GM21447 (cell line): ENCODE measurements around the gene CLEC9A.

Experiments used
- ATAC-seq: cut with Tn5 transposase; IDR thresholded peaks from one replicate; pipeline ENCODE4 v1.9.1; 2021; ENCODE audit not compliant: unreplicated experiment

Gene CLEC9A

GRCh38 chr12:10065241-10065640 is 34.8 kb downstream of the CLEC9A start:
- ATAC-seq, result no peak

GRCh38 chr12:10067264-10067663 is 36.8 kb downstream of the CLEC9A start:
- no peak for ATAC-seq

- no peak for ATAC-seq
Observed at GRCh38 chr12:10067942-10068341, 37.5 kb downstream of the CLEC9A start.

GRCh38 chr12:10068644-10069043 is 38.2 kb downstream of the CLEC9A start:
- no peak for ATAC-seq

GRCh38 chr12:10069099-10069498 is 38.6 kb downstream of the CLEC9A start:
- ATAC-seq, result no peak

GRCh38 chr12:10069976-10070375 is 39.5 kb downstream of the CLEC9A start:
- no peak for ATAC-seq

- ATAC-seq, result no peak
Observed at GRCh38 chr12:10070380-10070779, 39.9 kb downstream of the CLEC9A start.

GRCh38 chr12:10072131-10072530 is 41.6 kb downstream of the CLEC9A start:
- ATAC-seq, result no peak

GRCh38 chr12:10073261-10073660 is 42.8 kb downstream of the CLEC9A start:
- ATAC-seq, result no peak

- no peak for ATAC-seq
Observed at GRCh38 chr12:10075451-10075850, 45.0 kb downstream of the CLEC9A start.

GRCh38 chr12:10082117-10082874 is 51.8 kb downstream of the CLEC9A start:
- no peak for ATAC-seq

- no peak for ATAC-seq
Observed at GRCh38 chr12:10084733-10085132, 54.3 kb downstream of the CLEC9A start.

GRCh38 chr12:10086387-10086786 is 55.9 kb downstream of the CLEC9A start:
- ATAC-seq, result no peak

GRCh38 chr12:10088031-10088430 is 57.5 kb downstream of the CLEC9A start:
- no peak for ATAC-seq

GRCh38 chr12:10088955-10089900 is 58.7 kb downstream of the CLEC9A start:
- no peak for ATAC-seq

GRCh38 chr12:10094646-10095395 is 64.3 kb downstream of the CLEC9A start:
- no peak for ATAC-seq

- no peak for ATAC-seq
Observed at GRCh38 chr12:10095971-10096370, 65.5 kb downstream of the CLEC9A start.

GRCh38 chr12:10097521-10097920 is 67.0 kb downstream of the CLEC9A start:
- no peak for ATAC-seq

GRCh38 chr12:10098791-10099190 is 68.3 kb downstream of the CLEC9A start, which contains the start of gene CLEC1A:
Gene CLEC1A, minus strand, starts transcription at chr12:10098985. Its CDS starts 63 bp downstream, at chr12:10098922.
- no peak for ATAC-seq

- no peak for ATAC-seq
Observed at GRCh38 chr12:10101042-10101579, 70.6 kb downstream of the CLEC9A start.
